Cardiac muscle cell (in vitro differentiated cells and primary cell): Measurements from ENCODE around the gene CLASP1. TPM values are rescaled to one million over a fixed set of nuclear protein-coding genes. Genes with fewer than 3 reads are reported as not detected.

ENCODE experiments used
- DNase-seq, 2 donors: peaks; one replicate each; pipeline versions ENCODE4 v3.0.0 to v3.0.0-alpha.2; 2010 to 2017; ENCODE audit warnings: low read depth in 1 of 2, low spot score in 1 of 2
- H3K27ac ChIP-seq: fragments of 200-600 bp; sonication (generic); 2 replicates; pipeline ENCODE4 v1.5.1; 2016
- H3K27me3 ChIP-seq: fragments of 200-600 bp; sonication (generic); 2 replicates; pipeline ENCODE4 v1.6.0; 2016; ENCODE audit warnings: control low read depth
- H3K36me3 ChIP-seq: fragments of 200-600 bp; sonication (generic); 2 replicates; pipeline ENCODE4 v1.5.1; 2016; ENCODE audit warnings: control low read depth
- H3K4me1 ChIP-seq: fragments of 200-600 bp; sonication (generic); 2 replicates; pipeline ENCODE4 v1.8.1; 2017; ENCODE audit warnings: low read depth, mild to moderate bottlenecking, mixed run types
- H3K4me3 ChIP-seq: fragments of 200-600 bp; sonication (generic); 2 replicates; pipeline ENCODE4 v1.5.1; 2016; ENCODE audit warnings: mild to moderate bottlenecking
- H3K9me3 ChIP-seq: fragments of 200-600 bp; sonication (generic); 2 replicates; pipeline ENCODE4 v1.5.1; 2017; ENCODE audit warnings: low read depth, mild to moderate bottlenecking, control low read depth
- CTCF ChIP-seq: IDR thresholded peaks from 2 replicates; pipeline ENCODE4 v1.5.1; 2012; ENCODE audit warnings: low read depth, mild to moderate bottlenecking, low read length
- polyA plus RNA-seq: library from polyadenylated mRNA; unstranded; fragments of >200 nt; fragmentation: Nextera tagmentation; extraction: Ambion mirVana; gene quantifications from 2 replicates; pipeline ENCODE4 v1.2.1, GENCODE V29; 2016
- total RNA-seq: library from RNA; depleted of rRNA; stranded (reverse); fragments of >200 nt; gene quantifications from 2 replicates; pipeline ENCODE4 v1.2.3, GENCODE V29; 2016

The CLASP1 gene
- total and polyA plus RNA-seq, 2 experiments from 2014 or later: 24.8 to 53.0 TPM

GRCh38 chr2:121491518-121491917, 157.7 kb downstream of the CLASP1 start:
- DNase-seq: no peak
- TF ChIP-seq CTCF: no peak

GRCh38 chr2:121490584-121491133, 158.6 kb downstream of the CLASP1 start:
- Histone ChIP-seq H3K36me3 (no peaks in the 10 kb centered on the region), H3K9me3 (no peaks in the 10 kb centered on the region), H3K4me1 (peaks cover 36% of the 10 kb centered on the region), H3K4me3 (no peak overlapping the region), H3K27me3 (no peaks in the 10 kb centered on the region), H3K27ac (peak overlapping the region; percentile 70)
- DNase-seq: no peak
- no peak for TF ChIP-seq CTCF

More at GRCh38 chr2:121491518-121491917, 157.7 kb downstream of the CLASP1 start:
- H3K36me3 ChIP-seq: no peaks in the 10 kb centered on the region
- peak overlapping the region; percentile 70 for H3K27ac ChIP-seq
- no peak overlapping the region for H3K4me3 ChIP-seq
- no peaks in the 10 kb centered on the region for H3K27me3 ChIP-seq
- no peaks in the 10 kb centered on the region for H3K9me3 ChIP-seq
- H3K4me1 ChIP-seq: peaks cover 31% of the 10 kb centered on the region

- Histone ChIP-seq H3K4me1 (peaks cover 36% of the 10 kb centered on the region), H3K36me3 (no peaks in the 10 kb centered on the region), H3K9me3 (no peaks in the 10 kb centered on the region), H3K27ac (peak overlapping the region; percentile 70), H3K27me3 (no peaks in the 10 kb centered on the region), H3K4me3 (no peak overlapping the region)
- DNase-seq: peak in 1 of 2 donors; percentile 13
- TF ChIP-seq CTCF: no peak
Measured at GRCh38 chr2:121489911-121490583, 159.2 kb downstream of the CLASP1 start.

GRCh38 chr2:121489284-121489683, 160.0 kb downstream of the CLASP1 start:
- H3K4me3 ChIP-seq: no peak overlapping the region
- peaks cover 36% of the 10 kb centered on the region for H3K4me1 ChIP-seq
- peak in 1 of 2 donors; percentile 43 for DNase-seq
- H3K27me3 ChIP-seq: no peaks in the 10 kb centered on the region
- H3K27ac ChIP-seq: no peak overlapping the region
- H3K9me3 ChIP-seq: no peaks in the 10 kb centered on the region
- no peak for TF ChIP-seq CTCF
- no peaks in the 10 kb centered on the region for H3K36me3 ChIP-seq

- H3K27me3 ChIP-seq: no peaks in the 10 kb centered on the region
- no peak overlapping the region for H3K4me3 ChIP-seq
- DNase-seq: no peak
- no peaks in the 10 kb centered on the region for H3K9me3 ChIP-seq
- no peaks in the 10 kb centered on the region for H3K36me3 ChIP-seq
- H3K4me1 ChIP-seq: peaks cover 30% of the 10 kb centered on the region
- TF ChIP-seq CTCF: no peak
- H3K27ac ChIP-seq: no peak overlapping the region
Measured at GRCh38 chr2:121486191-121486790, 163.0 kb downstream of the CLASP1 start.
